Right ventricle myocardium superior (tissue), 1 donor: ENCODE measurements around the gene STK39. TPM values are rescaled to one million over a fixed set of nuclear protein-coding genes. Genes with fewer than 3 reads are reported as not detected.

Experiments
- ATAC-seq: fragments of 200-7000 bp; cut with Tn5 transposase; one replicate; pipeline ENCODE4 v1.9.1; 2020; ENCODE audit warnings: mild to moderate bottlenecking; ENCODE audit not compliant: poor library complexity
- DNase-seq: peaks from one replicate; pipeline ENCODE4 v3.0.0-alpha.2; 2020
- intact Hi-C: fragments of 100-400 bp; cut with DNase I; formaldehyde crosslinking; loops from one replicate; pipeline ENCODE4 v1.11.2; 2022
- total RNA-seq: library from RNA; stranded (reverse); fragmentation: NEBNext Ultra II Directional; extraction: Animal tissue kit (Norgen Biotek cat#: 25700); gene quantifications from one replicate; pipeline ENCODE4 v1.2.1, GENCODE V29; 2021
- donor health status: DM: no; HTN: yes; CAD: no; lungs with severe emphysema.

Gene STK39
- total RNA-seq, 1 donor from 2014 or later = 16.9 TPM

GRCh38 chr2:168191955-168192785 is 55.2 kb downstream of the STK39 start:
- no peak for DNase-seq
- ATAC-seq = no peak
- intact Hi-C loops = no loop called here

GRCh38 chr2:168190590-168191336 is 56.6 kb downstream of the STK39 start:
- intact Hi-C loops = no loop called here

GRCh38 chr2:168189835-168190569 is 57.4 kb downstream of the STK39 start:
- ATAC-seq (no peak), DNase-seq (no peak)
- intact Hi-C loops = no loop called here

More at GRCh38 chr2:168190590-168191336, 56.6 kb downstream of the STK39 start:
- DNase-seq = no peak
- ATAC-seq = no peak

- intact Hi-C loops = no loop called here
- DNase-seq (peak; percentile 49), ATAC-seq (peak; percentile 89)
Measured at GRCh38 chr2:168188002-168188401, 59.4 kb downstream of the STK39 start.

- ATAC-seq (no peak), DNase-seq (no peak)
- intact Hi-C loops = no loop called here
Measured at GRCh38 chr2:168186452-168186851, 60.9 kb downstream of the STK39 start.

GRCh38 chr2:168185583-168186274 is 61.7 kb downstream of the STK39 start:
- ATAC-seq (no peak), DNase-seq (no peak)
- intact Hi-C loops = no loop called here

GRCh38 chr2:168184681-168185513 is 62.5 kb downstream of the STK39 start:
- ATAC-seq = no peak
- intact Hi-C loops = no loop called here

GRCh38 chr2:168183308-168183997 is 63.9 kb downstream of the STK39 start:
- intact Hi-C loops = no loop called here
- DNase-seq = no peak
- ATAC-seq = no peak

More at GRCh38 chr2:168184681-168185513, 62.5 kb downstream of the STK39 start:
- no peak for DNase-seq

GRCh38 chr2:168182550-168183249 is 64.7 kb downstream of the STK39 start:
- ATAC-seq (no peak), DNase-seq (no peak)
- intact Hi-C loops = no loop called here

- intact Hi-C loops = no loop called here
- DNase-seq (no peak), ATAC-seq (no peak)
Measured at GRCh38 chr2:168181825-168182224, 65.6 kb downstream of the STK39 start.

- no peak for ATAC-seq
- DNase-seq = no peak
- intact Hi-C loops = no loop called here
Measured at GRCh38 chr2:168180914-168181313, 66.5 kb downstream of the STK39 start.

GRCh38 chr2:168180483-168180882 is 66.9 kb downstream of the STK39 start:
- DNase-seq (no peak), ATAC-seq (no peak)
- intact Hi-C loops = no loop called here

- intact Hi-C loops = no loop called here
- no peak for DNase-seq
- ATAC-seq = no peak
Measured at GRCh38 chr2:168179592-168179991, 67.8 kb downstream of the STK39 start.

- ATAC-seq (no peak), DNase-seq (no peak)
- intact Hi-C loops = no loop called here
Measured at GRCh38 chr2:168178520-168179324, 68.7 kb downstream of the STK39 start.

- intact Hi-C loops = no loop called here
- ATAC-seq = no peak
- no peak for DNase-seq
Measured at GRCh38 chr2:168176402-168176801, 71.0 kb downstream of the STK39 start.

GRCh38 chr2:168175469-168175868 is 71.9 kb downstream of the STK39 start:
- no peak for ATAC-seq
- intact Hi-C loops = no loop called here

More at GRCh38 chr2:168175469-168175868, 71.9 kb downstream of the STK39 start:
- DNase-seq = no peak
